Measurements from ENCODE around the gene NUDT14.

Gene NUDT14

DNA sequence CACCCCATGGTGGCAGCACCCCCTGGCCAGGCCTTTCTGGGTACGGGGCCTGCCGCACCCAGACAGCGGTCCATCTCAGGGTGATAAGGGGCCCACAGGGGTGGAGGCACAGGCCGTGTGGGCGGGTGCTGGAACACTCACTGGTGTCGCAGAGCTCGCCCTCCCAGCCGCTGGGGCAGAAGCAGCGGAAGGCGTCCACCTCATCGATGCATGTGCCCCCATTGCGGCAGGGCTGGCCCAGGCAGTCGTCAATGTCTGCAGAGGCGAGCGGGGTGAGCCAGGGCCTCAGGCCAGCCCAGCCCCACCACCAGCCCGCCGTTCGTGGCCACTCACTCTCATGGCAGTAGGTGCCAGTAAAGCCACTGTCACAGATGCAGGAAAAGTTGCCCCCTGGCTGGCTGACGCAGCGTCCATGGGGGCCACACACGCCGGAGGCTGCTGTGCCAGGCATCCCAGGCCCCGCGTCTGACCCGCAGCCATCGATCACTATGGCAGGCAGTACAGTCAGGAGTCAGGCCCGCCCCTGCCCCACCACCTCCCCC lies 32.4 kb downstream of the NUDT14 start:
- no peak for DNase-seq (ENCODE audit: low read depth in 1 of 2, low spot score in 1 of 2)
- in situ Hi-C loops (cut with HindIII; ENCODE audit: low pct_unique_long_range_greater_than_20kb, low sequenced_read_pairs) = no loop called here
- TF ChIP-seq JUND (IDR thresholded peaks at IDR 0.05; ENCODE audit: low read depth) = no peak

DNA sequence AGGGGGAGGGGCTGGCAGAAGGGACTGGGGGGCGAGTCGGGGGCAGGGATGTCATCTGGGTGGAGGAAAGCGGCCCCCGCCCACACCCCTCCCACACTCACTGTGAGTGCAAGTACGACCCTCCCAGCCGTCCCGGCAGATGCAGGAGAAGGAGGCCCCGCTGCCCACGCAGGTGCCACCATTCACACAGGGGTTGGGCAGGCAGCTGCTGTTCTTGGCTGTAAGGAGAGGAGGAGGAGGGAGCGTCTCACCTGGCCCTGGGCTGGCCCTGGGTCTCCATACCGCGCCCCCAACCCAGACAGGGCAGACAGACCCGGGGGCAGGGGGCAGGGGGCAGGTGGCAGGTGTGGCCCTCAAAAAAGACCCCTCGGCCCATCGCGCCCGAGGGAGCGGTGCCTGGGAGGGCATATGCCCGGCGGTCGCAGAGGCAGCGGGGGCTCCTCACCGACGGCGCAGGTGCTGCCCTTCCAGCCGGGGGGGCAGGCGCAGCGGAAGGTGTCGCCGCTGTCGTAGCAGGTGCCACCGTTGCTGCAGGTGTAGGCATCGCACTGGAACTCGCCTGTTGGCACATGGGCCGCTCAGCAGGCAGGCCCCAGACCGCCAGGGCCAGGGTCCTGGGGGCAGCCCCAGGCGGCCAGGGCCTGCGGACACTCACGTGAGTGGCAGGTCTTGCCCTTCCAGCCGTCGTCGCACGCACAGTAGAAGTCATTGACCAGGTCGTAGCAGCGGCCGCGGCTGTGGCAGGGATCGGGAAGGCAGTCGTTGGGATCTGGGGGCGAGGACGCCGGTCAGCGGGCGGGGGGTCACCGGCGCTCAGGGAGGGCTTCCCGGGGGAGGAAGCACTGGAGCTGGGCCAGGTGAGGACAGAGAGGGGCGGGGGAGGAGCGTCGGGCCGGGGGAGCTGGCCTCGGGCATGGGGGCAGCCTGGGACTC lies 33.2 kb downstream of the NUDT14 start:
- TF ChIP-seq JUND (IDR thresholded peaks at IDR 0.05; ENCODE audit: low read depth) = no peak
- in situ Hi-C loops (cut with HindIII; ENCODE audit: low pct_unique_long_range_greater_than_20kb, low sequenced_read_pairs) = no loop called here
- no peak for DNase-seq (ENCODE audit: low read depth in 1 of 2, low spot score in 1 of 2)

- DNase-seq (ENCODE audit: low read depth in 1 of 2, low spot score in 1 of 2) = no peak
- TF ChIP-seq JUND (IDR thresholded peaks at IDR 0.05; ENCODE audit: low read depth) = no peak
- in situ Hi-C loops (cut with HindIII; ENCODE audit: low pct_unique_long_range_greater_than_20kb, low sequenced_read_pairs) = no loop called here
Measured at GRCh38 chr14:105146976-105147635, 34.0 kb downstream of the NUDT14 start.

- no peak for DNase-seq (ENCODE audit: low read depth in 1 of 2, low spot score in 1 of 2)
- in situ Hi-C loops (cut with HindIII; ENCODE audit: low pct_unique_long_range_greater_than_20kb, low sequenced_read_pairs) = no loop called here
- TF ChIP-seq JUND (IDR thresholded peaks at IDR 0.05; ENCODE audit: low read depth) = no peak
Measured at GRCh38 chr14:105146181-105146975, 34.7 kb downstream of the NUDT14 start.

- DNase-seq (ENCODE audit: low read depth in 1 of 2, low spot score in 1 of 2) = no peak
- in situ Hi-C loops (cut with HindIII; ENCODE audit: low pct_unique_long_range_greater_than_20kb, low sequenced_read_pairs) = no loop called here
- no peak for TF ChIP-seq JUND (IDR thresholded peaks at IDR 0.05; ENCODE audit: low read depth)
Measured at GRCh38 chr14:105145381-105146180, 35.5 kb downstream of the NUDT14 start.

- TF ChIP-seq JUND (IDR thresholded peaks at IDR 0.05; ENCODE audit: low read depth) = no peak
- DNase-seq (ENCODE audit: low read depth in 1 of 2, low spot score in 1 of 2) = no peak
Measured at GRCh38 chr14:105144666-105145380, 36.3 kb downstream of the NUDT14 start.

GRCh38 chr14:105144026-105144665 lies 37.0 kb downstream of the NUDT14 start:
- in situ Hi-C loops (cut with HindIII; ENCODE audit: low pct_unique_long_range_greater_than_20kb, low sequenced_read_pairs) = no loop called here
- DNase-seq (ENCODE audit: low read depth in 1 of 2, low spot score in 1 of 2) = no peak
- no peak for TF ChIP-seq JUND (IDR thresholded peaks at IDR 0.05; ENCODE audit: low read depth)

More at GRCh38 chr14:105144666-105145380, 36.3 kb downstream of the NUDT14 start:
- in situ Hi-C loops (cut with HindIII; ENCODE audit: low pct_unique_long_range_greater_than_20kb, low sequenced_read_pairs) = no loop called here

DNA sequence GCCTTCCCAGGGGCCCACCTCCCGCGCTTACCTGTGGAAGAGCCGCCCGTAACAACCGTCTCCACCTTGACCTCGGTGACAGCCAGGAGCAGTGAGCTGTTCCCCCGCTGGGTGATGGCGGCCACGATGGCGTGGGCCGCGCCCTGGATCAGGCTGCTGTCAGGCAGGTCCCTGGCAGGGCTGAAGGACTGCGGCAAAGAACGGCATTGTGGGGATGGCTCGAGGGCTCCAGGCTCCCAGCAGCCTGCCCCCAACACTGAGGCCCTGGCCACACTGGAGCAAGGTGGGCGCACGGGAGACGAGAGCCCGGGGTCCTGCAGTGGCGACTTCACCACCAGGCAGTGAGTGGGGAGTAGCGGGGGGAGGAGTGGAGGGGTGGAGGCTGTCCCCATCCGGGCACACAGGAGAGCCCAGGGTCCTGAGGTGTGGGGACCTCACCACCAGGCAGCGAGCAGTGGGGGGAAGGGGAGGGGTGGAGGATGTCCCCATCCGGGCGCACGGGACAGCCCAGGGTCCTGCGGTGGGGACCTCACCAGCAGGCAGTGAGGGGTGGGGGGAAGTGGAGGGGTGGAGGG lies 37.6 kb downstream of the NUDT14 start:
- in situ Hi-C loops (cut with HindIII; ENCODE audit: low pct_unique_long_range_greater_than_20kb, low sequenced_read_pairs) = no loop called here
- DNase-seq (ENCODE audit: low read depth in 1 of 2, low spot score in 1 of 2) = no peak
- TF ChIP-seq JUND (IDR thresholded peaks at IDR 0.05; ENCODE audit: low read depth) = no peak

- in situ Hi-C loops (cut with HindIII; ENCODE audit: low pct_unique_long_range_greater_than_20kb, low sequenced_read_pairs) = no loop called here
- TF ChIP-seq JUND (IDR thresholded peaks at IDR 0.05; ENCODE audit: low read depth) = no peak
- no peak for DNase-seq (ENCODE audit: low read depth in 1 of 2, low spot score in 1 of 2)
Measured at GRCh38 chr14:105142651-105143450, 38.3 kb downstream of the NUDT14 start.

Measured in T47D (cell line).